Measurements from ENCODE around the gene PLET1.

PLET1 gene

DNA sequence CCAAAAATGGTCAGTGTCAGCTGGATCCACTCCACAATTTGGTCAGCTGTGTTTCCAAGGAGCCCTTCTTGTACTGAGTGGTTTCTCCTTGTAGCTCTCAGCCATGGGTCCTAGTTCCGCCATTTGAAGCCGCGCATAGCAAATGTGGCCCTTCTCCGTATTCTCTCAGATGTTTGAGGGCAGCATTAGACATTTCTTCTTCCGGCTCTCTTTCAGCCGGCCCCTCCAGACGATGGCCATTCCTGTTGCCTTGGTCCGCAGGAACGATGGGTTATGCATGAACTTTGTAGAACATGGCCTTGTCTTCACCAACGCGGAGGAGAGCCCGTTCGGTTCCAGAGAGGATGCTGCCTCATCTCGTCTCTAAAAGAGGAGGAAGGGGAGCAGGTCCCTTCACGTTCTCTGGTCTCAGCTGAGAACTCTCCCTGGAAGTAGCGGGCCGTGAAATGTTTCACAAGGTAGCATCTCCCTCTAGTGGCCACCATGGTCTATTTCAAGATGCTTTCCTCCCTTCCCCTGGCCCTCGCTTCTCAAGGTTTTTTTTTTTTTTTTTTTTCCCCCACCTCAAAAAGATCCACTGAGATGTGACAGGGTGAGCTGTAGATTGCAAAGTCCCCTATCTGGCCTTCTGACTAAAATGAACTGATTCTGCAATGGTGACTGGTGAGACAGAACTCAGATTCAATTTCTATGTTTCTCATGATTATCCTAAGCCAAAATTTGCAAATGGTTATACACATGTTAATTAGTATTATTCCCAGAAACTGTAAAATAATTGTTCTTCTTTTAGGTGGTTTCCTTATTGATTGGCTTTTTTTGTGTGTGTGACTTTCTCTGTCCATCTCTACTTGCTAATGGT lies 19.8 kb upstream of the PLET1 start:
- no peak for FAIRE-seq

DNA sequence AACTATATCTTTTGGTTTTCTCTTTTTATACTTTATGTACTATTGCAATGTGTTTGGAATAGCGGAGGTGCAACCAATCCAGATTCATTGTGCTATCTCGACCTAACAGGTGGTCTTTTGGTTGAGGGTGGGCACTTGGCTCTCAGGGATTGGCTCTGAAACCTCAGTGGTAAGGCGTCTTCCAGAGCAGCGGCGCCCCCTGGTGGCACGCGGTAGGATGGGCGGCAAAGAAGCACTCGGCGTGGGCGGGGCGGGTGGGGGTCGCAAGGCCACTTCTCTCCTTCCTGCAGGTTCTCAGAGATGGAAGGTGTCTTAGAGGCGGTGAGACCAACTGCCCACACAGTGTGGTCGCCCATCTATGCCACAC lies 19.2 kb upstream of the PLET1 start:
- FAIRE-seq = no peak

DNA sequence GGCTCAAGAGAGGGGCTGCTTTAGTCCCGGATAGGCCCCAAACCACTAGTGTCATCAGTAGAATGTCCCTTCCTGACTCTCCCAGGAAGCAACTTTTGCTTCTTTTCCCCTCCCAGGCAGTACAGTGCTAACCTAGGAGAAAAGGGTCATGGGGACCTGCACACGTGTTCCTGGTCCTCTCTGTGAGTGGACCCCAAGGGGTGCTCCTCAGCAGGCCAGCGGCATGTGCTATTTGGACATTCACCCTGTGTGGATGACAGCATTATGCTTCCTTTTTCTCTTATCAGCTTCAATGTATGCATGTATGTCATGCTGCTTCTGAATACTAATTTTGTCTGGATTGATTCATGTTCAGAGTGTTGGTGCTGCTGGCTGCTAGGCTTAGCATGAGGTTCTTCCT lies 18.1 kb upstream of the PLET1 start:
- no peak for FAIRE-seq

DNA sequence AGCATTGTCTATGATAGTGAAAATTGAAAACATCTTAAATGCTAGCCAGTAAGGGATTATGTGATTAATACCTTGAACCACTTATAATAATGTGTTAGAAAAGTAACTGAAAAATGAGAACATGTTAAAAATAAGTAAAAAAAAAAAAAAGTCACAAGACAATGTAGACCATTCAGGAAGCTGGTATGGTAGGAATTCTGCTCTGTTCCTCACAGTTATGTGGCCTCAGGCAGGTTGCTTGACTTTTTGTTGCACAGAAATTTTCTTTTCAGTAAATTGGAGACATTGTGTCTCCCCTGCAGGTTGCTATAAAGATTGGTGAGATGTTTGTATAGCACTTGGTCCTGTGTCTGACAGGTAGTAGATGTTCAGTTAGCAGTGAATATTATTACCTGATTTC lies 17.3 kb upstream of the PLET1 start:
- FAIRE-seq = no peak

DNA sequence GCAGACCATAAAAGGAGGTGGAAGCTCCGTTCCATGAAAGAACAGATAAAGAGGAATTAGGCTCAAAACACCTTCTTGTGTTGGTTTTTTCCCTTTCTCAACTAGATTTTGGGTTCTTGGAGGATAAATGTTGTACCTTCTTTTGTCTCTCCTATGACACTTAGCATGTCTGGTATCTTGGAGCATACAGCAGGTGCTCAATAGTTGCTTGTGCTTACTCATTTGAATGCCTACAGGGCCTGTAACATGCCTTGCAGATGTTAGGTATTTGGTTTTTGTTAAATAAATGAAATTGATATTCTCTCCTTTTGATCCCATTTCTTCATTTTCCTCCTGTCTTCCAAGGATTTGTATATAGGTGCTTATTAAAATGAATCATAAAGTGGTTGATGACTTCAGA lies 16.4 kb upstream of the PLET1 start:
- FAIRE-seq = no peak

DNA sequence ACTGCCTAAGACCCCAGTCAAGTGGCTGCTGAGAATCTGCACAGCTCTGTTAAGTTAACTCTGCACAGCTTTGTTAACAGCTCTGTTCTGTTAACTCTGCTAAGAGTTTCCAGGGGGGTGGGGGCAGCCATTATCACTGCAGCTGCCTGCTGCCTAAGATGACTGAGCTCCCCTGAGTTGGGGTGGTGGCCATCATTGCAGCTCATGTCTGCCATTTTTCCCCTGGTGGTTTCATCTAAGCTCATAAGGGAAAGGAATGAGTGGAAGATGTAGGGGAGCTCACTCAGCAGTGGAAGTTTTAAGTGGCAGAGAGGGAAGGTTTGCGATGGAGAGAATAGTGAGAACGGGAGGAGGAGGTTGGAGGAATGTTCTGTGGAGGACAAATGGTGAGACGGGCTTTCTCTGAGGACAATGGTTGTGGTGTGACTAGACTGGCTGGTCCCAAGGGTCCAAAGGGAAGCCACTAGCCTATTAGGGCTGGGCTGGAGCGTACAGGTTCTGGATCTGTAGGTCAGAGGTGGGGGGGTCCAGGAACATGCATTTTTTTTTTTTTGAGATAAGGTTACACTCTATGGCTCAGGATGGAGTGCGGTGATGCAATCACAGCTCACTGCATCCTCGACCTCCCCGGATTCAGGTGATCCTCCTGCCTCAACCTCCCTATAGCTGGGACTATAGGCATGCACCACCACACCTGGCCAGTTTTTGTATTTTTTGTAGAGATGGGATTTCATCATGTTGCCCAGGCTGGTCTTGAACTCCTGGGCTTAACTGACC lies 13.5 kb upstream of the PLET1 start:
- no peak for FAIRE-seq

DNA sequence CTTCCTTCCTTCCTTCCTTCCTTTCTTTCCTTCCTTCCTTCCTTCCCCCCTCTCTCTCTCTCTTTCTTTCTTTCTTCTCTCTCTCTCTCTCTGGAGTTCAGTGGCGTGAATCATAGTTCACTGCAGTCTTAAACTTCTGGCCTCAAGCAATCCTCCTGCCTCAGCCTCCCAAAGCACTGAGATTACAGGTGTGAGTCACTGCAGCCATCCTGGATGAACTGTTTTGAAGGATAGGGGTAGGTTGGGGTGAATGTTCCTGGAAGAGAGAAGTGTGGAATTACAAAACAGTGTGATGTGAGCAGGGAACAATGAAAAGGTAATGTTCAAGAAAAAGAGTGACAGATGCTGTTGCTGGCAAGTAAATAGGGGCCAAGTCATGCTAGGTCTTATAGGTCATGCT lies 12.4 kb upstream of the PLET1 start:
- no peak for FAIRE-seq

DNA sequence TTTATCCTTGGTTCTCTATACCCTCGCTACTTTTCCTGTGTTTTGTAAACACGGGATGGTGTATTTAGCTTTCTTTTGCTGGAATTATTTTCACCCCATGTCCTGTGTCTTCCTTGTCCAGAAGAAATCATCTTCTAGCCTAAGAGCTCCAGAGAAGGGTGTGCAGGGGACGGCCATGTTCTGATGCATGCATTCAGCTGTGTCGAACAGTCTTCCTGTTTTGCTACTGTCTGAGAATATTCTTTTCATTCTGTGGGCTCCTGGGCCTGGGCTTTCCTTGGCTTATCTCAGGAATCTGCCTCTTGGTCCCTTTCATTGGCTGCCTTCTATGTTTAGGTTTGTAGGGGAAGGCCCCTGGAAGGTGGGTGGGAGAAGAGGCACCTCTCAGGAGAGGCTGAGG lies 10.6 kb upstream of the PLET1 start:
- FAIRE-seq = no peak

DNA sequence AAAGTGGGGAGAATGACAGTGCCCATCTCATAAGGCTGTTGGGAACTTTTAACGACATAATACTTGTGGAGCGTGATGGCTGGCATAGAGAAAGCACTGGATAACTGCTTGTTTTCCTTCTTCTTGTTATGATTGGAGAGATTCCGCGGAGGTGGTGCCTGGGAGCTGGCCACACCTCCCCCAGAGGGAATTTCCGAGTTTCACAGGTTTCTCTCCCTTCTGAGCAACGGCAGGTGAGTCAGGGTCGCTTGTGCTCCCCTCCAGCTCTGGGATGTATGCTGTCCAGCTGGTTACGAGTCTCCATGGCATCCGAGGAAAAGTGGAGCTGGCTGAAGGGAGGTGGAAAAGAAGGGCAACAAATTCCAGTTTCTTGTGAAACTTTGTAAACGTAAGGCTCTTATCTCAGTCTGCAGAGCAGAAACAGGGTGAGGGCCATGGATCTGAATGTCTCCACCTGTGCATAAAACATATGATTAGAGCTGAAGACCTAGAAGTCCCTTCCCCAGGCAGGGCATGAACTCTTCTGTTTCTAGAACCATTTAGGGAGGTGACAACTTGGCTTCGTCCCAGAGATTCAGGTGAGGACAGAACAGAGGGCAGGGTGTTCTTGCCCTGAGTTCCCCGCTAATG lies 10.0 kb upstream of the PLET1 start:
- no peak for FAIRE-seq

DNA sequence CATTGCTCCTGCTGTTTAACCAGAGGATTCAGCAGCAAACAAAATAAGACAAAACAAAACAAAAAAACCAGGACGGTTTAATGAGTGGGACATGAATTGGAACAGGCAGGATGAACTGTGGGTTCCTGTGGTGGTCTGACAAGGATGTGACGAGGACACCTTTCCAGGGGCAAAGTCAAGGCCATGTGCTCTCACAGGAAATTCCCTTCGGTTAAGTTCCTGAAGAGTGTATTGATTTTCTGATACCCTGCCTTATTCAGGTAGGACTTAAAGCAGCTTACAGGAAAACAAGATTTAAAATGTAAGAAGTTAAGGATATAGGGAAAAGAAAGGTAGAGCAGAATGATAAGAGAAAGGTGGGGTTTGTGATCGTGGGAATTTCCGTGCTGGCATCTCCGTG lies 8.5 kb upstream of the PLET1 start:
- FAIRE-seq = no peak

DNA sequence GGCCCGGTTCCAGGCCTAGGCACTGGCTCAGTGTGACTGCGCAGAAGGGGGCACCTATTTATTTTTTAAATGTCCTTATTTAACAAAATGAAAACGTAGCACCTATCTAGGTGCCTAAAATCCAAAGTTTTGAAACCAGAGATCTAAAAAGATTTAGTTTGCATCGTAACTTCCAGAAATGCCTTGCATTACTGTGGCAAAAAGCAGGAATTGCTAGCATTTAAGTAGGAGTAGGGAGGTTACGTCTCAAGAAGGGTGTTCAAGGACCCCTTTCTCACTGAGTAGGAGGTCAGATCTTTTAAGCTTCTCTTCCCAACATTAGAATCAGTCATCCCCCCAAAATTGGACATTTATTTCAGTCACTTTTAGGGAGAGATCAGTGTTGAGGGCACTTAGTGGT lies 7.7 kb upstream of the PLET1 start:
- FAIRE-seq = no peak

DNA sequence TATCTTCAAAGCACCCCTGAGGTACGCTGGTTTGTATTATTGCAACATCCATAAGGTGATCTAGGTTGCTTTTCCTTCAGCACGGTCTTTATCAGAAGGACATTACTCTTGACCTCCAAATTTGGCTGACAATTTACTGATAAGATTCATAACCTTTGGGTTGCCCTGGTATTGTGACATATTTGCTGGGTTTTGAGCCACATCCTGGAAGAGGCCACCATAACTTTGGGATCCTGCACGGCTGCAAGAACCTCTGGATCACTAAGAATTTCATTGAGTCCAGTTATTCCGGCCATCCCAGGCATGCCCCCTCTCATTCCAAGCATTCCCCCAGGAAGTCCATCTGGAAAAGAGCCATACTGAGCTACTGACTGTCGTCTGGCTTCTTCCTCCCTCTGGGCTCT lies 6.5 kb upstream of the PLET1 start:
- no peak for FAIRE-seq

DNA sequence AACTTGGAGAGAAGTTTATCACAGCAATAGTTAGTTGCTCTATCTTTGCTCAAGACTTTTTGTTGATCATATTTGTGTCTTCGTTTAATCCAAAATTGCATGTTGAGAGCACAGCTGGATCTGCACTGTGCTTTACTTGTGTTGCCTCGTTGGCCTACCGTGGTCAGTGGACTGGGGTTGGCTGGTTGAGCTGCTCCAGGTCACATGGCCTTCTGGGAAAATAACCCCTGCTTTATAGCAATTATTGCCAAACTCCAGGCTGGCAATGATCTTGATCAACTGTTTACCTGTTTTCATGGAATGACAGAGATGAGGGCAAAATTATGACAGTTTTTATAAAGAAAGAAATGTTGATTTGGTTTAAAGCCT lies 5.7 kb upstream of the PLET1 start:
- FAIRE-seq = no peak

DNA sequence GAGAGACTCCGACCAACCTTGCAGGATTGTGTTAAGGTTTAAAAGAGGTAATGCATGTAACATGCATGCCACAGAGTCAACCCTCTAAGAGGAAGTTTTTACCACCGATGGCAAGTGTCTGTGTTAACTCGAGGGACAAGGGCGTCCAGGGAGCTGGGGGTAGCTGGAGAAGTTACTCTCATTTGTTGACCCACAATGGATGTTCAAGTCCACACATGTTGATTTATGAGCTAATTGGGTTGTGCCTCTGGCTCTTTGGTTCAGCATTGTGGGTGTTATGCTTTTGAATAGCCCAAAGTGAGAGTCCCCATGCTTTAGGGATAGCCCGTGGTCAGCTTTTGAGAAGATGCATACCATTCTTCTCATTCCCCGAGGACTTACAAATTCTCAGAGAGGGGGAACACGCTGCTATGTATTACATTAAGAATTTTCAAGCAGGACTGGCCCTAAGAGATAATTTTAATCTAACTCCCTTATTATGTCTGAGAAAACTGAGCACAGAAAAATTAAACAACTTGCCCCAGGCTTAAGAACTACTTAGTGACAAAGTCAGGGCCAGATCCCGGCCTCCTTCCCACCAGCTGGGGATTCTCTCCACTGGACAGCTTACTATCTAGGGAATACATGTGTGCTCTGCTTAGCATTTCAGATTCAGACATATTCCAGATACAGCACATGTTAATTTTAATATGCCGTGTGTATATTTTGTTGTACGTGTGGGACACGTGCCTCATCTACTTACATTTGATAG lies 5.2 kb upstream of the PLET1 start:
- no peak for FAIRE-seq

DNA sequence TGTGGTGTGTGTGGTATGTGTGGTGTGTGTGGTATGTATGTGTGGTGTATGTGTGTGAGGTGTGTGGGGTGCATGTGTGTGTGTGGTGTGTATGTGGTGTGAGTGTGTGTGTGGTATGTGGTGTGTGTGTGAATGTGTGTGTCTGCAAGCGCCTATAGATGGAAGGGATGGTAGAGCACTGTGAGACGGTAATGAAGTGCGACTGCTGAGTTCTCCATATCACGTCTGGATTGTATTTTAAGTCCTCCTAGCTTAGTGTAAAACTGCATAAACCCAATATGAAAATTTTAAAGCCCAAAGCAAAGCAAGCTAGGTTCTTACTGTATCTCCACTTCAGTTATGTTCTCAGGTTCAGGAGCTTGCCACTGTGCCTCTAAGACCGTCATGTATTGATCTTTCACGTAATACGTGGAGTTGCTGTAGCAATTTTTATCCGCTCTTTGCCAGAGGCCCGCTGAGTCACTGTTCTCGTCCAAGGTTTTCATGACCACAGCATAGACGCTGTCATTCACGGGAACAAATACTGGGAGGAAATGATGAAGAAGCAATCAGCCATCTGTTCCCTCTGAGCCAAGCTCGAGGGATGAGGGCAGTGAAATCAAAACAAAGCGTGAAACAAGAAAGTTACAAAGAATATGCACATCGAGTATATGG lies 5.5 kb downstream of the PLET1 start:
- no peak for FAIRE-seq

DNA sequence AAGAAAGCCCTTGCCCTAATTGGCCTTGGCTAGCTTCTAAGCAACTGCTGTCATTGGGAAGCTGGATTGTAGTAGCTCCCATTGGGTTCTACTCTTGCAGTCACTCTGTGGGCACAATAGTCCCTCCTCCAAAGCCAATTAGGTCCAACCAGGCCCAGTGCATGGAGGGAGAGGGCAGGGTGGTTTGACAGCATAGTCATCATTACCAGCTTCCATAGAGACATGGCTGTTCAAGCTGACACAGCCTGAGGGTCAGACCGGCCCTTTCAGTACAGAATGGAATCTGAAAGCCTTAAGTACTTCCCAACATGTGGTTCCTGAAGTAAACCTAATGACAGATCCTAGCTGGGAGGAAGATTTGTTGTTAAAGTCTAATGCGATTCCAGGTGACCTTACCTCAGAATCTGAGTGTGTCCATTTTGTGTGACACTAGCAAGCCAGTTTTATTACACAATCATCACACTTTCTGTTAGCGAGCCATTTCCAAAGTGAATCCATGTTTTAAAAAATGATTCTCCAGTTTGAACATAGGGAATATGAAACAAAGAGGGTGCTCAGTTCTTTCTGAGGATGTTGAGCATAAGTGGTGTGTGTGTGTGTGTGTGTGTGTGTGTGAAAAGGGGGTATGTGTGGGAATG lies 6.9 kb downstream of the PLET1 start:
- FAIRE-seq = no peak

DNA sequence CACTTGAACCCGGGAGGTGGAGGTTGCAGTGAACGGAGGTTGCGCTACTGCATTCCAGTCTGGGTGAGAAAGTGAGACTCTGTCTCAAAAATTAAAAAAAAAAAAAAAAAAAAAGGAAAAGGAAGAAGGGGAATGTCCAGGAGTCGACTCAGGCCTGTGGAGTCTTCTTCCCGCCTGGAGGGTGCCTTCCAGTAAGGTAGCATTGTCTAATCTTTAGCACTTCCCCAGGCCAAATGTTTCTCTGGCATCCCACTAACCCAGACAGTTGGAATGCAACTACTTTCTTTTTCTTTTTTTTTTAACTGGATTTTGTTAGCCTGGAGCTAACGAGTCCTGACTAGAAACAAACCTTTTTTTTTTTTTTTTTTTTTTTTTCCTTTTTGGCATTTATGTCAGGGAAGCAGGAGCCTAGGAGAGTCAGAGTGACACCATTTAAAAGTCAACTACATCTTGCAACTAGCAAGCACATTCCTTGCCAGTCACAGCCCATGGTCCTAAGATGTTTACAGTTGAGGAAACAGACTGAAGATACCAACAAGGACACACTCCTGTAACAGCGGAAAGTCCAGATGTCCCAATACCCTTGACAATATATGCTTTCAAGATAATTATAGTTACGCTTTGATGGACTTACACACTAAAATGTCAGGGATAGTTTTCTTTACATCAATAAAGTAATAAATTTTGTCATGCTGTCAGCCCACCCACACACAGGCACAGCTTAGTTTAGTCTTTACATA lies 10.6 kb downstream of the PLET1 start:
- no peak for FAIRE-seq

DNA sequence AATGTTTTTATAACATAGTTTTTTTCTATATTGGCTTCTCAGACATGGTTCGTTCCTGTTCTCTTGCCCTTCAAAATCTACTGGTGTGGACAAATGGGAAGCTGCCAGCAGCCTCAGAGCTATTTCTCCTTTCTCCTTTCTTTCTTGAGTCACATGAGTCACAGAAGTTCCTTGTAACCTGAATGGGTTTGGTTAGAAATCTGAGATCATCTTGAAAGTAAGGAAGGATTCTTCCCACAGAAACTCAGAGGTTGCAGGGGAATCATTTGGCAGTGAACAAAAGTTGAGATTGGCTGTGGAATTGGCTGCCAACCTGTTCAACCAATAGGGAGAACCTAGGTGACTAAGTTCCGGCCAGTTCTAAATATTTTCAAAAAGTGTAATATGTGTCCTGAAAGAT lies 12.5 kb downstream of the PLET1 start:
- no peak for FAIRE-seq

DNA sequence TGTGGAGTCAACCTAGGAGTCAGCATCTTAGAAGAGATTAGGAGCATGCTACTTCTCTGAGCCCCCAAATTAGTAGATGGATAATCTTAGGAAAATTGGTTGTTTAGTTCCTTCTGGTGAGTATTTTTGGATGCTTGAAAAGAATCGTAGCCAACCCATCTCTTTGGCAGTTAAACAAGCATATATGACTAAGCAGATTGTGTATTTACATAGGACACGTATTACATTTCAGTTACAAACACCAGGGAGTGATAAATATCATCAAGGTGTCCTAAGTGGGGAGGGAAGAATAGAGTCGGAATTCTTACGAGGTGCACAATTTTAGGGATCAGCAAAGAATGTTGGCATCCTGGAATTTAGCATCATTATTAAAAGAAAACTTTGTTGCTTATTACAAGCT lies 13.5 kb downstream of the PLET1 start:
- FAIRE-seq = no peak

DNA sequence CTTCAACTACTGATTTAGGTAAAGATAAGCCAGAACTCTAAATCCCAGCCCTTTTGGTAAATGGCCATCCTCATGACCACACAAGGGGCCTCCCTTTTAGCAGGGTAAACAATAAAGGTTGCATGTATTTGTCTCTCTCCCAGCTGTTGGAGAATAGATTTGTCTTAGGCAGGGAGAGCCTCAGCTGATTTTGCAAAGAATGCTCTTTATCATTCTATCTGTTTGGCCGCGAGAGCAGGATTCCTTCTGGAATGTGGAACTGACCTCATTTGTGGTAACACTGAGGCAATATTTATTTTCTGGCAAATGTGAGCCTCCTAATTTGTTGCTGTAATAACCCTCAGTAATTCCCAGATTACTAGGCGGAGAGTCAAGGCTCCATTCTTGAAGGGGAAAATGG lies 19.2 kb downstream of the PLET1 start:
- peak; percentile 95 for FAIRE-seq

DNA sequence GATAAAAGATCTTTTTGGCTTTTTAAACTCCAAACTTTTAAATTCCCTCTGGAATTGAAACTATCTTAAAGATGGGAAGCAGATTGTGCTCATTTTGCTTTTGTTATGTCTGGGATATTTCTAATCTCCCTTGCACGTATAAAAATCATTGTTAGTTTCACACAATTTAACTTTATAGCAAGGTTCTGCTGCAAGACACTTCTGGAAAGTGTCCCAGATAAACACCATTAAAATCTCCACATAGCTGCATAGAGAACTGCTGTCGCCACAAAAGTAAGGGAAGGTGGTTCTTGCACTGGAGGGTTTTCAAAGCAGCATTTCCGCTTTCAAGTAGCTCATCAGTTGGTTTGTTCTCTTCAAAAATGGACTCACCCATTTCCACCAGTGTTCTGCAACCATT lies 22.6 kb downstream of the PLET1 start:
- peak; percentile 96 for FAIRE-seq

All from endometrium (tissue), 2 donors.